Omental fat pad (tissue), 4 donors: ENCODE results near the gene MATN1. TPM values are rescaled to one million over a fixed set of nuclear protein-coding genes. Genes with fewer than 3 reads are reported as not detected.

ENCODE experiments used
- ATAC-seq: fragments of 150-250 bp; one replicate; pipeline ENCODE4 v1.9.1; 2016; ENCODE audit warnings: mild to moderate bottlenecking, moderate library complexity; ENCODE audit not compliant: low FRiP score
- DNase-seq: peaks from one replicate; pipeline ENCODE4 v3.0.0-alpha.2; 2019; ENCODE audit warnings: low spot score
- CTCF ChIP-seq, 3 donors: fragments of 450-650 bp; IDR thresholded peaks; one replicate each; pipeline ENCODE4 v1.5.1; 2016 to 2017; ENCODE audit warnings: antibody characterized with exemption in 3 of 3, mild to moderate bottlenecking in 3 of 3, moderate library complexity in 2 of 3
- total RNA-seq, 4 donors: library from RNA; depleted of rRNA; stranded (reverse); fragments of >200 nt; gene quantifications; one replicate each; pipeline ENCODE4 v1.1.0, GENCODE V29; 2016

MATN1 gene
- total RNA-seq, 4 donors from 2014 or later: 0.28 to 0.84 TPM; not detected in 2

GRCh38 chr1:30747033-30748008, 23.9 kb upstream of the MATN1 start:
- DNase-seq: no peak
- ATAC-seq: no peak
- TF ChIP-seq CTCF (IDR thresholded peaks at IDR 0.05): no peak

GRCh38 chr1:30746212-30747032, 23.0 kb upstream of the MATN1 start:
- ATAC-seq (no peak), DNase-seq (no peak)
- TF ChIP-seq CTCF (IDR thresholded peaks at IDR 0.05): no peak

DNA sequence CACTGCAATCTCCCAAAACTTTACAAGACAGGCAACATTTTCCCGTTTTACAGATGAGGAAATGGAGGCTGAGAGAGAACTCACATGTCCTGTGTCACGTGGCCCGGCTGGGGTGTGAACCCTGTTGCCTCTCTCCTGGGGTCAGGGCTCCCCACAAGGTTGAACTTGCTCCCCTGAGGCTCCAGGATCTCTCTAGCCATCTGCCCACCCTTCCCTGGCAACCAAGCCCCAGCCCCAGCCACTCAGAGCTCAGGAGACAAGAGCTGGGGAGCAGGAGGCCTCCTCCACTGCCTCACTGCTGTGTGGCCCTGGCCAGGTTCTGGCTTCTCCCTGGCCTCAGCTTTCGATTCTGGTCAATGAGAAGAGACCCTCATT, 22.4 kb upstream of the MATN1 start:
- ATAC-seq (no peak), DNase-seq (no peak)
- no peak for TF ChIP-seq CTCF (IDR thresholded peaks at IDR 0.05)

DNA sequence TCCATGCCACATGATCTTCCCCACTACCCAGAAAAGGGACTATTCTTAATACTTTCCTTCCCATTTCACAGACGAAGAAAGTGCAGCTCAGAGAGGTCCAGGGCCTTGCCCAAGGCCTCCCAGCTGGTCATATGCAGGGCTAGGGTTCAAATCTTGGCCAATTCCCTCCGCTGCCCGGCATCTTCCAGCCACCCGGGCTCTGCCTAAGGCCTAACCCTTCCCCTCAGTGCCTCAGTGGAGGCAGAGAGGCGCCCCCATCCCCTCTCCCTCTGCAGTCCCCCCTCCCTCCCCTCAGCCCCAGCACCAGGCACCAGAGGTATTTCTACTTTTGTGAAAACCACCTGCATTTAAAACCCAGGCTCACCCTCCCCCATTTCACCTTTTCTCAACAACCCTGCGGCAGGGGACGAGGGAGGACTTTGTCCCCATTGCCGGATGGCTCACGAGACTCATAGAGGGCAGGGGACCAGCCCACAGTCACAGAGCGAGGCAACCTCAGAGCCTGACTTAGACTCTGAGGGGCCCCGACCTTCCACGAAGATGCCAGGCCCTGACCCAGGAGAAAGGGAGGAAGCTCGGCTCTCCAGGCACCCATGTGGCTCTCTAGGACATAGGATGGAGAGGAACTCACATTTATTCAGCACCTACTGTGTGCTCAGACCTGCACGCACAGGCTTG, 21.9 kb upstream of the MATN1 start:
- no peak for TF ChIP-seq CTCF (IDR thresholded peaks at IDR 0.05)
- ATAC-seq (no peak), DNase-seq (no peak)

- ATAC-seq (no peak), DNase-seq (no peak)
- no peak for TF ChIP-seq CTCF (IDR thresholded peaks at IDR 0.05)
These were observed 20.8 kb upstream of the MATN1 start for GRCh38 chr1:30744060-30744756.

GRCh38 chr1:30743584-30744059, 20.2 kb upstream of the MATN1 start:
- DNase-seq: no peak
- no peak for ATAC-seq
- TF ChIP-seq CTCF (IDR thresholded peaks at IDR 0.05): no peak
